ENCODE data around the gene PSAT1.

DNA sequence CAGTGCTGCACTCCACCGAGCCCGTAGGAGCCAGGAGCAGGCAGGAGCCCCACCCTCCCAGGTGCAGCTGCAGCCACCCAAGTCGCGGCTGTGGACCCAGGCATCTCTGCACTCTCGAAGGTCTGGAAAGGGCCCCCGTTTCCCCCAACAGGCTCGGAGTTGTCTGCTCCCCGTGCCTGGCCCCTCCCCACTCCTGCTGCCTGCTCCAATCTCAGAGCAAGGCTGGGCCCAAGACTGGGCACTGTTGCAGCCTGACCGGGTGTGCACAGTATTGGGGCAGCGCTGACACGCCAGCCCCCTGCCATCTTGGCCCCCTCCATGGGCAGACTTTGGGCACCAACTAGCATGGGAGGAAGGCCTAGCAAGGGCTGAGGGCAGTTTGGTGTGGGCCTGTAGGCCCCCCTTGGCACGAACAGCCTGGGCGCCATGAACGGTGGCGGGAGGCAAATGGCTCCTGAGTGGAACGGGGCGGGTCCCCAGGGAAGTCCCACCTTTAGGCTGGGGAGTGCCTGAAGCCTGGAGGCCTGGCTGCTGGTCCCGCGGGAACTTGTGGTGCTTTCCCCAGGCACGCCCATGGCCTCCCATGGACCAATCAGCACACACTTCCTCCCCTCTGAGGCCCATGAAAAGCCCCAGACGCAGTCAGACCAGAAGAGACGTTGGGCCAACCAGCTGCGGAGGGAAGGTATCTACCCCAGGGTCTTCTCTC, 60.4 kb downstream of the PSAT1 start:
- no peak for TF ChIP-seq POLR2A (IDR thresholded peaks at IDR 0.05)
- TF ChIP-seq, protein P1, sequence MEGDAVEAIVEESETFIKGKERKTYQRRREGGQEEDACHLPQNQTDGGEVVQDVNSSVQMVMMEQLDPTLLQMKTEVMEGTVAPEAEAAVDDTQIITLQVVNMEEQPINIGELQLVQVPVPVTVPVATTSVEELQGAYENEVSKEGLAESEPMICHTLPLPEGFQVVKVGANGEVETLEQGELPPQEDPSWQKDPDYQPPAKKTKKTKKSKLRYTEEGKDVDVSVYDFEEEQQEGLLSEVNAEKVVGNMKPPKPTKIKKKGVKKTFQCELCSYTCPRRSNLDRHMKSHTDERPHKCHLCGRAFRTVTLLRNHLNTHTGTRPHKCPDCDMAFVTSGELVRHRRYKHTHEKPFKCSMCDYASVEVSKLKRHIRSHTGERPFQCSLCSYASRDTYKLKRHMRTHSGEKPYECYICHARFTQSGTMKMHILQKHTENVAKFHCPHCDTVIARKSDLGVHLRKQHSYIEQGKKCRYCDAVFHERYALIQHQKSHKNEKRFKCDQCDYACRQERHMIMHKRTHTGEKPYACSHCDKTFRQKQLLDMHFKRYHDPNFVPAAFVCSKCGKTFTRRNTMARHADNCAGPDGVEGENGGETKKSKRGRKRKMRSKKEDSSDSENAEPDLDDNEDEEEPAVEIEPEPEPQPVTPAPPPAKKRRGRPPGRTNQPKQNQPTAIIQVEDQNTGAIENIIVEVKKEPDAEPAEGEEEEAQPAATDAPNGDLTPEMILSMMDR (IDR thresholded peaks at IDR 0.05), result no peak

Measured in vagina (tissue), 2 donors.